GM23338 (cell line): Measurements from ENCODE around the gene KCNJ6.

Experiments used
- EZH2phosphoT487 ChIP-seq: fragments of 200-600 bp; sonication (generic); IDR thresholded peaks from one replicate; pipeline ENCODE4 v1.8.1; 2018; ENCODE audit warnings: antibody characterized with exemption; ENCODE audit not compliant: unreplicated experiment
- POLR2AphosphoS5 ChIP-seq: IDR thresholded peaks from 2 replicates; pipeline ENCODE4 v1.6.1; 2016; ENCODE audit warnings: antibody characterized with exemption, low read depth
- TF ChIP-seq, protein P1 (sequence below), 2 experiments: fragments of 200-600 bp in 1 of 2; sonication (generic) in 1 of 2; conservative IDR thresholded peaks; 2 replicates each; pipeline versions ENCODE4 v1.5.1 to v1.6.1; 2016 to 2017; ENCODE audit warnings: antibody characterized with exemption in 2 of 2, low read depth in 2 of 2, mild to moderate bottlenecking in 2 of 2, moderate library complexity in 1 of 2

- TF ChIP-seq, protein P1, sequence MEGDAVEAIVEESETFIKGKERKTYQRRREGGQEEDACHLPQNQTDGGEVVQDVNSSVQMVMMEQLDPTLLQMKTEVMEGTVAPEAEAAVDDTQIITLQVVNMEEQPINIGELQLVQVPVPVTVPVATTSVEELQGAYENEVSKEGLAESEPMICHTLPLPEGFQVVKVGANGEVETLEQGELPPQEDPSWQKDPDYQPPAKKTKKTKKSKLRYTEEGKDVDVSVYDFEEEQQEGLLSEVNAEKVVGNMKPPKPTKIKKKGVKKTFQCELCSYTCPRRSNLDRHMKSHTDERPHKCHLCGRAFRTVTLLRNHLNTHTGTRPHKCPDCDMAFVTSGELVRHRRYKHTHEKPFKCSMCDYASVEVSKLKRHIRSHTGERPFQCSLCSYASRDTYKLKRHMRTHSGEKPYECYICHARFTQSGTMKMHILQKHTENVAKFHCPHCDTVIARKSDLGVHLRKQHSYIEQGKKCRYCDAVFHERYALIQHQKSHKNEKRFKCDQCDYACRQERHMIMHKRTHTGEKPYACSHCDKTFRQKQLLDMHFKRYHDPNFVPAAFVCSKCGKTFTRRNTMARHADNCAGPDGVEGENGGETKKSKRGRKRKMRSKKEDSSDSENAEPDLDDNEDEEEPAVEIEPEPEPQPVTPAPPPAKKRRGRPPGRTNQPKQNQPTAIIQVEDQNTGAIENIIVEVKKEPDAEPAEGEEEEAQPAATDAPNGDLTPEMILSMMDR (conservative IDR thresholded peaks at IDR 0.05; ENCODE audit: low read depth in 2 of 2) = no peak
- no peak for TF ChIP-seq EZH2phosphoT487
- no peak for TF ChIP-seq POLR2AphosphoS5
These were observed 116.2 kb downstream of the KCNJ6 start for GRCh38 chr21:37800057-37800455.
